ENCODE data around the gene MACC1. TPM values are rescaled to one million over a fixed set of nuclear protein-coding genes. Genes with fewer than 3 reads are reported as not detected.
"Not testable (repeated sequence)": the region's sequence is repeated elsewhere in the genome, so short reads cannot be mapped to it uniquely, and the experiment has no call there.

Gene MACC1
- total RNA-seq, 1 donor from 2014 or later, result 0.12 TPM

DNA sequence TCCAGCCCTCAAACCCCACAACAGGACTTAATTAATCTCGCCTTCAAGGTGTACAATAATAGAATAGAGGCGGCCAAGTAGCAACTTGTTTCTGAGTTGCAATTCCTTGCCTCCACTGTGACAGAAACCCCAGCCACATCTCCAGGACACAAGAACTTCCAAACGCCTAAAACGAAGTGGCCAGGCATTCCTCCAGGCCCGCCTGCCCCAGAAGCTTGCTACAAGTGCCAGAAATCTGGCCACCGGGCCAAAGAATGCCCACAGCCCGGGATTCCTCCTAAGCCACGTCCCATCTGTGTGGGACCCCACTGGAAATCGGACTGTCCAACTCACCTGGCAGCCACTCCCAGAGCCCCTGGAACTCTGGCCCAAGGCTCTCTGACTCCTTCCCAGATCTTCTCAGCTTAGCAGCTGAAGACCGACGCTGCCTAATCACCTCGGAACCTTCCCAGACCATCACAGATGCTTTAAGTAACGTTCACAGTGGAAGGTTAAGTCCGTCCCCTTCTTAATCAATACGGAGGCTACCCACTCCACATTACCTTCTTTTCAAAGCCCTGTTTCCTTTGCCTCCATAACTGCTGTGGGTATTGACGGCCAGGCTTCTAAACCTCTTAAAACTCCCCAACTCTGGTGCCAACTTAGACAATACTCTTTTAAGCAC, 94.4 kb downstream of the MACC1 start:
- H3K27ac Mint-ChIP-seq (ENCODE audit: unreplicated experiment); DNase-seq (ENCODE audit: low read depth, low spot score); H3K9me3 Mint-ChIP-seq; H3K4me3 Mint-ChIP-seq; H3K27me3 Mint-ChIP-seq (ENCODE audit: low read depth); H3K36me3 Mint-ChIP-seq (ENCODE audit: low read depth): not testable (repeated sequence)
- H3K4me1 Mint-ChIP-seq, result peaks cover 13% of the 10 kb centered on the region

DNA sequence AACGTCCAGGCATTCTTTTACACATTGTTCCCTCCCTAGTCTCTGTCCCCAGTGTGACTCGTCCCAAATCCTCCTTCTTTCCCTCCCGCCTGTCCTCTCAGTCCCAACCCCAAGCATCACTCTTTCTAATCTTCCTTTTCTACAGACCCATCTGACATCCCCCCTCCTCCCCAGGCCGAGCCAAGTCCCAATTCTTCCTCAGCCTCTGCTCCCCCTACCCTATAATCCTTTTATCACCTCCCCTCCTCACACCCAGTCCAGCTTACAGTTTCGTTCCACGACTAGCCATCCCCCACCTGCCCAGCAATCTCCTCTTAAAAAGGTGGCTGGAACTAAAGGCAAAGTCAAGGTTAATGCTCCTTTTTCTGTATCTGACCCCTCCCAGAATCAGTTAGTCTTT, 95.1 kb downstream of the MACC1 start:
- Mint-ChIP-seq H3K27ac (ENCODE audit: unreplicated experiment) (no peak overlapping the region), H3K4me3 (no peak overlapping the region), H3K36me3 (ENCODE audit: low read depth) (no peaks in the 10 kb centered on the region), H3K27me3 (ENCODE audit: low read depth) (peaks cover 3% of the 10 kb centered on the region), H3K9me3 (no peaks in the 10 kb centered on the region), H3K4me1 (peaks cover 13% of the 10 kb centered on the region)
- no peak for DNase-seq (ENCODE audit: low read depth, low spot score)
- TF ChIP-seq, protein P1, sequence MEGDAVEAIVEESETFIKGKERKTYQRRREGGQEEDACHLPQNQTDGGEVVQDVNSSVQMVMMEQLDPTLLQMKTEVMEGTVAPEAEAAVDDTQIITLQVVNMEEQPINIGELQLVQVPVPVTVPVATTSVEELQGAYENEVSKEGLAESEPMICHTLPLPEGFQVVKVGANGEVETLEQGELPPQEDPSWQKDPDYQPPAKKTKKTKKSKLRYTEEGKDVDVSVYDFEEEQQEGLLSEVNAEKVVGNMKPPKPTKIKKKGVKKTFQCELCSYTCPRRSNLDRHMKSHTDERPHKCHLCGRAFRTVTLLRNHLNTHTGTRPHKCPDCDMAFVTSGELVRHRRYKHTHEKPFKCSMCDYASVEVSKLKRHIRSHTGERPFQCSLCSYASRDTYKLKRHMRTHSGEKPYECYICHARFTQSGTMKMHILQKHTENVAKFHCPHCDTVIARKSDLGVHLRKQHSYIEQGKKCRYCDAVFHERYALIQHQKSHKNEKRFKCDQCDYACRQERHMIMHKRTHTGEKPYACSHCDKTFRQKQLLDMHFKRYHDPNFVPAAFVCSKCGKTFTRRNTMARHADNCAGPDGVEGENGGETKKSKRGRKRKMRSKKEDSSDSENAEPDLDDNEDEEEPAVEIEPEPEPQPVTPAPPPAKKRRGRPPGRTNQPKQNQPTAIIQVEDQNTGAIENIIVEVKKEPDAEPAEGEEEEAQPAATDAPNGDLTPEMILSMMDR (conservative IDR thresholded peaks at IDR 0.05), result no peak

DNA sequence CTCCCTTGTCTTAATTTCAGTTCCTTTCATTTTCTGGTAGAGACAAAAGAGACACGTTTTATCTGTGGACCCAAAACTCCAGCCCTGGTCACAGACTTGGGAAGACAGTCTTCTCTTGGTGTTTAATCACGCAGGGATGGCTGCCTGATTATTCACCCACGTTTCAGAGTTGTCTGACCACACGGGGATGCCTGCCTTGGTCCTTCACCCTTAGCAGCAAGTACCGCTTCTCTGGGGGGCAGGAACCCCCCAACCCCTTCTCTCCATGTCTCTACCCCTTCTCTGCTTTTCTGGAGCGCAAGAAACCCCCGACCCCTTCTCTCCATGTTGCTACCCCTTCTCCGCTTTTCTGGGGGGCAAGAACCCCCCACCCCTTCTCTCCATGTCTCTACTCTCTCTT, 95.8 kb downstream of the MACC1 start:
- no peak overlapping the region for H3K27ac Mint-ChIP-seq (ENCODE audit: unreplicated experiment)
- no peak overlapping the region for H3K4me3 Mint-ChIP-seq
- H3K36me3 Mint-ChIP-seq (ENCODE audit: low read depth), result no peaks in the 10 kb centered on the region
- no peaks in the 10 kb centered on the region for H3K9me3 Mint-ChIP-seq
- TF ChIP-seq, protein P1 (conservative IDR thresholded peaks at IDR 0.05), result no peak
- peaks cover 3% of the 10 kb centered on the region for H3K27me3 Mint-ChIP-seq (ENCODE audit: low read depth)
- H3K4me1 Mint-ChIP-seq, result peaks cover 9% of the 10 kb centered on the region
- no peak for DNase-seq (ENCODE audit: low read depth, low spot score)

DNA sequence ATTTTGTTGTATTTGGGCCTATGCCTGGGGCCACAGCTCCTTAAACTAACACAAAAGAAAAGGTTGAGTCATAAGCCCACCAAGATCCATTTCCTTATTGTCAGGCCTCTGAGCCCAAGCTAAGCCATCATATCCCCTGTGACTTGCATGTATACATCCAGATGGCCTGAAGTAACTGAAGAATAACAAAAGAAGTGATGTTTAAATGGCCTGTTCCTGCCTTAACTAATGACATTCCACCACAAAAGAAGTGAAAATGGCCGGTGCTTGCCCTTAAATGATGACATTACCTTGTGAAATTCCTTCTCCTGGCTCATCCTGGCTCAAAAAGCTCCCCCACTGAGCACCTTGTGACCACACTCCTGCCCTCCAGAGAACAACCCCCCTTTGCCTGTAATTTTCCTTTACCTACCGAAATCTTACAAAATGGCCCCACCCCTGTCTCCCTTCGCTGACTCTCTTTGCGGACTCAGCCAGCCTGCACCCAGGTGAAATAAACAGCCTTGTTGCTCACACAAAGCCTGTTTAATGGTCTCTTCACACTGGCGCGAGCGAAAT, 96.5 kb downstream of the MACC1 start:
- not testable (repeated sequence) for H3K4me1 Mint-ChIP-seq; H3K9me3 Mint-ChIP-seq; DNase-seq (ENCODE audit: low read depth, low spot score); H3K4me3 Mint-ChIP-seq; H3K36me3 Mint-ChIP-seq (ENCODE audit: low read depth); H3K27me3 Mint-ChIP-seq (ENCODE audit: low read depth)
- H3K27ac Mint-ChIP-seq (ENCODE audit: unreplicated experiment), result peak overlapping the region; percentile 57

DNA sequence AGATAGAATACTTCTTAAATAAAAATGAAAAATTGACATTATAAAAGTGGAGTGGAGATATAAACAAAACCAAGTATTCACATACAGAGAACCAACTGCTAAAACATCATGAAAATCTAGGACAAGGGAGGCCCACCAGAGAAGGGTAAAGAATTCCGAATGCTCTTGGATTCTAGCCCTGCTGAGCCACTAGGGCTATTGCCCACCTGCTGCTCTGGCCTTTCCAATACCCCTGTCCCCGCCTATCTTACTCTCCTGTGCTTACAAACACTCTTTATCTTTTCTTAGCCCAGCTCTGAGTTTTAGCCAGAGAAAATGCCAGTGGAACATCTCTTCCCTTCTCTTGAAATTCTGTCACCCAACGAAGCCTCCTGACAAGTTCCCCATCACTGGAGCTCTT, 100.3 kb downstream of the MACC1 start:
- Mint-ChIP-seq H3K9me3 (no peaks in the 10 kb centered on the region), H3K4me3 (no peak overlapping the region), H3K36me3 (ENCODE audit: low read depth) (no peaks in the 10 kb centered on the region), H3K4me1 (peaks cover 20% of the 10 kb centered on the region), H3K27me3 (ENCODE audit: low read depth) (peaks cover 3% of the 10 kb centered on the region), H3K27ac (ENCODE audit: unreplicated experiment) (no peak overlapping the region)
- TF ChIP-seq, protein P1 (conservative IDR thresholded peaks at IDR 0.05), result no peak
- no peak for DNase-seq (ENCODE audit: low read depth, low spot score)

DNA sequence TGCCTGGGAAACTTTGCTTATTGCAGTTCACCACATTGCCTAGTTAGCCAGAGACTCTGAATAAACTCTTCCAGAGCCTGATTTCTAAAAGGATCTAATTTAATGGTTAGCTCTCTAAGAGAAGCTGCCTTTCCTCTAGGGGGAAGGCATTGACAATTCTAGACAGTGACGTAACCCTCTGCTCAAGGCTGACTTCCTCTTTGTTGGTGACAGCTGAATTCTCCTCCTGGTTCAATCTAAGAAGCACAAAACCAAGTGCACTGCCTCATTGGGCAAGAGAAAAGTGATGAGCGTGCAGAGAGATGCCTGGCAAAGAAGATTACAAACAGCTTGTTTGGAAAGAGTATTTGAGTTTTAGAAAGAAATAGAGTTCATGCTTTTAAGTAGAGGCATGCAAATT, 102.7 kb downstream of the MACC1 start:
- H3K27me3 Mint-ChIP-seq (ENCODE audit: low read depth), result no peaks in the 10 kb centered on the region

More for the DNA sequence above, 102.7 kb downstream of the MACC1 start:
- Mint-ChIP-seq H3K4me1 (peaks cover 13% of the 10 kb centered on the region), H3K9me3 (no peaks in the 10 kb centered on the region), H3K36me3 (ENCODE audit: low read depth) (no peaks in the 10 kb centered on the region), H3K27ac (ENCODE audit: unreplicated experiment) (no peak overlapping the region), H3K4me3 (no peak overlapping the region)
- TF ChIP-seq, protein P1 (conservative IDR thresholded peaks at IDR 0.05), result no peak
- DNase-seq (ENCODE audit: low read depth, low spot score), result no peak

Data from neural crest cell (in vitro differentiated cells).